Measurements from ENCODE around the gene PTCD2. TPM values are rescaled to one million over a fixed set of nuclear protein-coding genes. Genes with fewer than 3 reads are reported as not detected.

The PTCD2 gene
- total RNA-seq, 2 donors from 2014 or later, result 9.5 to 13.4 TPM

DNA sequence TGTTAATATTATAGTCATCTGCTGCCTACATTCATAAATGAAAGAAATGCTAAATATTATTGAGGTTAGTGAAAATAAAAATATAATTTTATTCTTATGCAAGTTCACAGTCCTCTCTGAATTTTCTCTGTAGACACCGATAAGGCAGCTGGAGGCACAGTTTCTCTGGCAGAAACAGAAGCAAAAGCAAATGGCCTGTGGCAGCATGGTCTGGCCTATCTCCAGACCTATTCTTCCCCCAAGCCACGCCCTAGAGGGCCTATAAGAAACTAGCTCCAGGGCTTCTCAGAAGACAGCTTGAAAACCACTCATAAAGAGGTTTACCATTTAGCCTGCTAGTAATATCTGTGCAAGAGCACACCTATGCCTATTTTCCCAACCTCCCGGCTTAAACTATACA lies 28.6 kb upstream of the PTCD2 start:
- Histone ChIP-seq H3K4me3 (ENCODE audit: low read length) (no peak overlapping the region), H3K9me3 (ENCODE audit: control insufficient read depth, low read length) (no peaks in the 10 kb centered on the region), H3K36me3 (ENCODE audit: control insufficient read depth, insufficient read depth, low read length) (peaks cover 48% of the 10 kb centered on the region), H3K27ac (ENCODE audit: low read depth, low read length) (no peak overlapping the region), H3K4me1 (ENCODE audit: control insufficient read depth, insufficient read depth, low read length) (no peaks in the 10 kb centered on the region), H3K9ac (ENCODE audit: extremely low read depth, low read length, poor library complexity, severe bottlenecking) (no peak overlapping the region), H3K27me3 (ENCODE audit: control insufficient read depth, insufficient read depth, low read length, poor library complexity, severe bottlenecking) (no peaks in the 10 kb centered on the region)
- Mint-ChIP-seq H3K9me3 (no peaks in the 10 kb centered on the region), H3K36me3 (ENCODE audit: low read depth) (peaks cover 35% of the 10 kb centered on the region), H3K4me3 (no peak overlapping the region), H3K27ac (no peak overlapping the region), H3K4me1 (no peaks in the 10 kb centered on the region), H3K27me3 (ENCODE audit: insufficient read depth) (no peaks in the 10 kb centered on the region)
- no peak for DNase-seq
- 91 to 100% methylated on average over 2 to 3 of the region's 3 CpGs for WGBS, 2 experiments (ENCODE audit: insufficient coverage in 1 of 2, insufficient read length in 1 of 2)
- TF ChIP-seq, protein P1, sequence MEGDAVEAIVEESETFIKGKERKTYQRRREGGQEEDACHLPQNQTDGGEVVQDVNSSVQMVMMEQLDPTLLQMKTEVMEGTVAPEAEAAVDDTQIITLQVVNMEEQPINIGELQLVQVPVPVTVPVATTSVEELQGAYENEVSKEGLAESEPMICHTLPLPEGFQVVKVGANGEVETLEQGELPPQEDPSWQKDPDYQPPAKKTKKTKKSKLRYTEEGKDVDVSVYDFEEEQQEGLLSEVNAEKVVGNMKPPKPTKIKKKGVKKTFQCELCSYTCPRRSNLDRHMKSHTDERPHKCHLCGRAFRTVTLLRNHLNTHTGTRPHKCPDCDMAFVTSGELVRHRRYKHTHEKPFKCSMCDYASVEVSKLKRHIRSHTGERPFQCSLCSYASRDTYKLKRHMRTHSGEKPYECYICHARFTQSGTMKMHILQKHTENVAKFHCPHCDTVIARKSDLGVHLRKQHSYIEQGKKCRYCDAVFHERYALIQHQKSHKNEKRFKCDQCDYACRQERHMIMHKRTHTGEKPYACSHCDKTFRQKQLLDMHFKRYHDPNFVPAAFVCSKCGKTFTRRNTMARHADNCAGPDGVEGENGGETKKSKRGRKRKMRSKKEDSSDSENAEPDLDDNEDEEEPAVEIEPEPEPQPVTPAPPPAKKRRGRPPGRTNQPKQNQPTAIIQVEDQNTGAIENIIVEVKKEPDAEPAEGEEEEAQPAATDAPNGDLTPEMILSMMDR (conservative IDR thresholded peaks at IDR 0.05), result no peak

- Histone ChIP-seq H3K36me3 (ENCODE audit: control insufficient read depth, insufficient read depth, low read length) (peaks cover 53% of the 10 kb centered on the region), H3K9ac (ENCODE audit: extremely low read depth, low read length, poor library complexity, severe bottlenecking) (no peak overlapping the region), H3K27me3 (ENCODE audit: control insufficient read depth, insufficient read depth, low read length, poor library complexity, severe bottlenecking) (no peaks in the 10 kb centered on the region), H3K4me3 (ENCODE audit: low read length) (no peak overlapping the region), H3K27ac (ENCODE audit: low read depth, low read length) (no peak overlapping the region), H3K4me1 (ENCODE audit: control insufficient read depth, insufficient read depth, low read length) (no peaks in the 10 kb centered on the region), H3K9me3 (ENCODE audit: control insufficient read depth, low read length) (no peaks in the 10 kb centered on the region)
- Mint-ChIP-seq H3K36me3 (ENCODE audit: low read depth) (peaks cover 38% of the 10 kb centered on the region), H3K27ac (no peak overlapping the region), H3K27me3 (ENCODE audit: insufficient read depth) (no peaks in the 10 kb centered on the region), H3K4me1 (no peaks in the 10 kb centered on the region), H3K4me3 (no peak overlapping the region), H3K9me3 (no peaks in the 10 kb centered on the region)
- no peak for DNase-seq
- TF ChIP-seq, protein P1 (conservative IDR thresholded peaks at IDR 0.05), result no peak
- 97 to 100% methylated on average over 1 of the region's 1 CpG for WGBS, 2 experiments (ENCODE audit: insufficient coverage in 1 of 2, insufficient read length in 1 of 2)
Measured at GRCh38 chr5:72292411-72292810, 27.8 kb upstream of the PTCD2 start.

- H3K27me3 Mint-ChIP-seq (ENCODE audit: insufficient read depth), result no peaks in the 10 kb centered on the region
- Histone ChIP-seq H3K27ac (ENCODE audit: low read depth, low read length) (no peak overlapping the region), H3K4me3 (ENCODE audit: low read length) (no peak overlapping the region), H3K9me3 (ENCODE audit: control insufficient read depth, low read length) (no peaks in the 10 kb centered on the region), H3K9ac (ENCODE audit: extremely low read depth, low read length, poor library complexity, severe bottlenecking) (no peak overlapping the region), H3K4me1 (ENCODE audit: control insufficient read depth, insufficient read depth, low read length) (no peaks in the 10 kb centered on the region), H3K27me3 (ENCODE audit: control insufficient read depth, insufficient read depth, low read length, poor library complexity, severe bottlenecking) (no peaks in the 10 kb centered on the region), H3K36me3 (ENCODE audit: control insufficient read depth, insufficient read depth, low read length) (peaks cover 48% of the 10 kb centered on the region)
- no peaks in the 10 kb centered on the region for H3K4me1 Mint-ChIP-seq
- H3K9me3 Mint-ChIP-seq, result no peaks in the 10 kb centered on the region
- DNase-seq, result no peak
- peaks cover 33% of the 10 kb centered on the region for H3K36me3 Mint-ChIP-seq (ENCODE audit: low read depth)
- H3K4me3 Mint-ChIP-seq, result no peak overlapping the region
- no peak overlapping the region for H3K27ac Mint-ChIP-seq
- TF ChIP-seq, protein P1 (conservative IDR thresholded peaks at IDR 0.05), result no peak
- 88 to 92% methylated on average over 2 to 3 of the region's 3 CpGs for WGBS, 2 experiments (ENCODE audit: insufficient coverage in 1 of 2, insufficient read length in 1 of 2)
Measured at GRCh38 chr5:72293495-72294055, 26.6 kb upstream of the PTCD2 start.

Measured in endodermal cell (in vitro differentiated cells).